ENCODE results near the gene CPNE5. TPM values are rescaled to one million over a fixed set of nuclear protein-coding genes. Genes with fewer than 3 reads are reported as not detected.

CPNE5 gene
- total RNA-seq, 6 experiments from 2014 or later, result 0.12 to 0.37 (median 0.26) TPM; not detected in 2

- H3K27me3 Mint-ChIP-seq (ENCODE audit: insufficient read depth), result peaks cover 3% of the 10 kb centered on the region
- TF ChIP-seq CTCF (IDR thresholded peaks at IDR 0.05), result no peak
- H3K27ac Mint-ChIP-seq, result no peak overlapping the region
- peaks cover 43% of the 10 kb centered on the region for H3K4me1 Mint-ChIP-seq (ENCODE audit: low read depth)
- DNase-seq, result no peak
- no peaks in the 10 kb centered on the region for H3K36me3 Mint-ChIP-seq (ENCODE audit: low read depth)
- no peak overlapping the region for H3K4me3 Mint-ChIP-seq
- H3K9me3 Mint-ChIP-seq, result no peaks in the 10 kb centered on the region
Observed at GRCh38 chr6:36730424-36731380, 108.5 kb downstream of the CPNE5 start.

- Mint-ChIP-seq H3K4me1 (ENCODE audit: low read depth) (peaks cover 36% of the 10 kb centered on the region), H3K4me3 (no peak overlapping the region), H3K9me3 (no peaks in the 10 kb centered on the region), H3K27ac (no peak overlapping the region), H3K27me3 (ENCODE audit: insufficient read depth) (peaks cover 7% of the 10 kb centered on the region), H3K36me3 (ENCODE audit: low read depth) (no peaks in the 10 kb centered on the region)
- no peak for TF ChIP-seq CTCF (IDR thresholded peaks at IDR 0.05)
- no peak for DNase-seq
Observed at GRCh38 chr6:36729161-36729524, 110.1 kb downstream of the CPNE5 start.

DNA sequence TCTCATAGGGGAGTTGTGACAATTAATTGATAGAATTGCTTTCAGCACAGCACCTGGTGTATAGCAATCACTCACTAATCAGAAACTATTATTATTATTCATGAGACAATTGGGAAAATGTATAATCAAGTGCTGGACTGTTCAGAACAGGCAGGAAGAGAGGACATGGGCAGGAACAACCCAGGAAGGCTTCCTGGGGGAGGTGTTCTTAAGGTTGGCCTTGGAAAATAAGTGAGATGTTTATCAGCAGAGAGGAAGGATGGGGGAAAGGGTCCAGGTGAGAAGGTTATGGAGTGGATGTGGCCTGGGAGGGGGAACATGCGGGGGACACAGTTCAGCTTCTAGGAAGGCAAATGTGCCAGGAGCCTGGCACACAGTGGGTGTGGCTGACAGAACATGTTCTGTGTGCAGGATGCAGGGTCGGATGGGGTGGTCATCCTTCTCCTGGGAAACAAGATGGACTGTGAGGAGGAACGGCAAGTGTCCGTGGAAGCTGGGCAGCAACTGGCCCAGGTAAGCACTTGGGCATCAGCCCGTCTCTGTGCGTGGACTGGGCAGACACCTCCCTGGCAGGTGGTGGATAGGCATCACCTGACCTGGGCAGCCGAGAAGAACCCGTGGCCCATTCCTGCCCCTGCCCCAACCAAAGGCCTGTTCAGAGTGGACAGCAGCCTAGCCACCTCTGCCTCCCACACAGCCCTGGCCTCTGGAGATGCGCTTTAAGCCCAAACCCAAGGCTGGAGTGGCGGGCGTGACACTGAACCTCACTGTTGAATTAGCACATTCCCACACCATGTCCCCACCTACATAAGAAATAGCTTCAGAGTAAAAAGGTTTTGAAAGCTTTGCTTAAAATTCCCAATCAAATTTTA is 110.7 kb downstream of the CPNE5 start:
- no peak overlapping the region for H3K27ac Mint-ChIP-seq
- H3K36me3 Mint-ChIP-seq (ENCODE audit: low read depth), result no peaks in the 10 kb centered on the region
- no peak for DNase-seq
- peaks cover 7% of the 10 kb centered on the region for H3K27me3 Mint-ChIP-seq (ENCODE audit: insufficient read depth)
- no peak overlapping the region for H3K4me3 Mint-ChIP-seq
- no peaks in the 10 kb centered on the region for H3K9me3 Mint-ChIP-seq
- TF ChIP-seq CTCF (IDR thresholded peaks at IDR 0.05), result no peak
- H3K4me1 Mint-ChIP-seq (ENCODE audit: low read depth), result peaks cover 36% of the 10 kb centered on the region

DNA sequence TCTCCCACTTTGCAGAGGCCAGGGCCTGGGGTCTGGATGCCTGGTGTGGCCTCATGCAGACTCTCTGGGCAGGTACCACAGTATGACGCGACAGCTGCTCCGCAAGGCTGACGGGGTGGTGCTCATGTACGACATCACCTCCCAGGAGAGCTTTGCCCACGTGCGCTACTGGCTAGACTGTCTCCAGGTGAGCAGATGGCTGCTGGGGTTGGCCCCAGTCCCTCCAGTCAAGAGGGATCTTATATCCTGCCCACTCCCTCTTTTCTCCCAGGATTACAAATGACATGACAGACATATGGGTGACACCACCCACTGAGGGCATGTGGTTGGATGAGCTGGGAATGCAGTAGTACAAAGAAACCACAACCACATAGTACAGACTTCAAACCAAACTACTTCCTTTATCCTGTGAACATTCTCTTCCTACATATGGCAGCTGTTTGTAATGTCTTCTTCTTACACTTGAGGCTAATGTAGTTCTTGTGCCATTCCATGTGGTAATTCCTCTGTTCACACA is 111.7 kb downstream of the CPNE5 start:
- Mint-ChIP-seq H3K27ac (no peak overlapping the region), H3K4me3 (no peak overlapping the region), H3K9me3 (no peaks in the 10 kb centered on the region), H3K36me3 (ENCODE audit: low read depth) (no peaks in the 10 kb centered on the region), H3K4me1 (ENCODE audit: low read depth) (peaks cover 36% of the 10 kb centered on the region), H3K27me3 (ENCODE audit: insufficient read depth) (peaks cover 7% of the 10 kb centered on the region)
- no peak for DNase-seq
- no peak for TF ChIP-seq CTCF (IDR thresholded peaks at IDR 0.05)

GRCh38 chr6:36725581-36725980 is 113.7 kb downstream of the CPNE5 start:
- DNase-seq, result no peak
- Mint-ChIP-seq H3K4me3 (no peak overlapping the region), H3K4me1 (ENCODE audit: low read depth) (peaks cover 36% of the 10 kb centered on the region), H3K36me3 (ENCODE audit: low read depth) (no peaks in the 10 kb centered on the region), H3K9me3 (no peaks in the 10 kb centered on the region), H3K27ac (no peak overlapping the region), H3K27me3 (ENCODE audit: insufficient read depth) (peaks cover 3% of the 10 kb centered on the region)
- no peak for TF ChIP-seq CTCF (IDR thresholded peaks at IDR 0.05)
